HG03175 (cell line): Measurements from ENCODE around the gene KRTAP5-11.
"Not testable (repeated sequence)": the region's sequence is repeated elsewhere in the genome, so short reads cannot be mapped to it uniquely, and the experiment has no call there.

Experiments used
- ATAC-seq: cut with Tn5 transposase; IDR thresholded peaks from one replicate; pipeline ENCODE4 v1.9.1; 2021; ENCODE audit warnings: mild to moderate bottlenecking, moderate library complexity; ENCODE audit not compliant: unreplicated experiment

KRTAP5-11 gene

GRCh38 chr11:71582309-71582895 lies at the start of gene KRTAP5-11:
Gene KRTAP5-11, minus strand, starts transcription at chr11:71582875. Its CDS starts 38 bp downstream, at chr11:71582837.
- no peak for ATAC-seq

- not testable (repeated sequence) for ATAC-seq
These were observed 48.9 kb upstream of the KRTAP5-11 start for GRCh38 chr11:71631551-71631950.

- not testable (repeated sequence) for ATAC-seq
These were observed 47.4 kb upstream of the KRTAP5-11 start for GRCh38 chr11:71630071-71630470.

- not testable (repeated sequence) for ATAC-seq
These were observed 46.3 kb upstream of the KRTAP5-11 start for GRCh38 chr11:71628943-71629342.

- ATAC-seq = not testable (repeated sequence)
These were observed 40.6 kb upstream of the KRTAP5-11 start for GRCh38 chr11:71623226-71623625.

- ATAC-seq = not testable (repeated sequence)
These were observed 39.9 kb upstream of the KRTAP5-11 start for GRCh38 chr11:71622561-71622960.

- ATAC-seq = not testable (repeated sequence)
These were observed 32.3 kb upstream of the KRTAP5-11 start for GRCh38 chr11:71615003-71615402.

- not testable (repeated sequence) for ATAC-seq
These were observed 31.8 kb upstream of the KRTAP5-11 start for GRCh38 chr11:71614366-71614917.

- not testable (repeated sequence) for ATAC-seq
These were observed 31.3 kb upstream of the KRTAP5-11 start for GRCh38 chr11:71613931-71614330.

GRCh38 chr11:71611218-71611910 lies 28.7 kb upstream of the KRTAP5-11 start:
- ATAC-seq = not testable (repeated sequence)

GRCh38 chr11:71608272-71608671 lies 25.6 kb upstream of the KRTAP5-11 start:
- not testable (repeated sequence) for ATAC-seq

- ATAC-seq = not testable (repeated sequence)
These were observed 25.0 kb upstream of the KRTAP5-11 start for GRCh38 chr11:71607520-71608216.

- ATAC-seq = not testable (repeated sequence)
These were observed 24.3 kb upstream of the KRTAP5-11 start for GRCh38 chr11:71606853-71607519.

- not testable (repeated sequence) for ATAC-seq
These were observed 22.3 kb upstream of the KRTAP5-11 start for GRCh38 chr11:71604798-71605488.

GRCh38 chr11:71603221-71603620 lies 20.5 kb upstream of the KRTAP5-11 start:
- ATAC-seq = not testable (repeated sequence)

GRCh38 chr11:71589546-71589920 lies 6.9 kb upstream of the KRTAP5-11 start:
- ATAC-seq = not testable (repeated sequence)

- ATAC-seq = not testable (repeated sequence)
These were observed 6.3 kb upstream of the KRTAP5-11 start for GRCh38 chr11:71588822-71589545.

- not testable (repeated sequence) for ATAC-seq
These were observed 5.6 kb upstream of the KRTAP5-11 start for GRCh38 chr11:71588314-71588713.

- ATAC-seq = not testable (repeated sequence)
These were observed 3.0 kb upstream of the KRTAP5-11 start for GRCh38 chr11:71585673-71586072.

GRCh38 chr11:71582969-71583368 lies 294 bp upstream of the KRTAP5-11 start:
- not testable (repeated sequence) for ATAC-seq
